Nephron (organoid): ENCODE results near the gene SELP.
A peak's percentile ranks its signal among the peaks of the same experiment; 100 is the strongest.

Experiments
- H3K27ac Mint-ChIP-seq, 3 experiments: 2 replicates each; pipeline ENCODE4 v1.8.0; 2020; ENCODE audit warnings: mixed read lengths in 3 of 3, mild to moderate bottlenecking in 2 of 3, moderate library complexity in 1 of 3
- H3K27me3 Mint-ChIP-seq: 2 replicates; pipeline ENCODE4 v1.8.0; 2021; ENCODE audit warnings: low read depth, mild to moderate bottlenecking, moderate library complexity, mixed read lengths
- H3K36me3 Mint-ChIP-seq: 2 replicates; pipeline ENCODE4 v1.8.0; 2020; ENCODE audit warnings: low read depth, mixed read lengths
- H3K4me1 Mint-ChIP-seq: 2 replicates; pipeline ENCODE4 v1.8.0; 2020; ENCODE audit warnings: mixed read lengths
- H3K4me3 Mint-ChIP-seq, 3 experiments: 2 replicates each; pipeline ENCODE4 v1.8.0; 2020; ENCODE audit warnings: mild to moderate bottlenecking in 3 of 3, mixed read lengths in 3 of 3, moderate library complexity in 2 of 3
- H3K9me3 Mint-ChIP-seq: 2 replicates; pipeline ENCODE4 v1.8.0; 2020; ENCODE audit warnings: mixed read lengths
- TF ChIP-seq, protein P1 (sequence below), 3 experiments: fragments of 200-600 bp; sonication (generic); IDR thresholded peaks; one replicate each; pipeline ENCODE4 v1.5.0; 2021; ENCODE audit warnings: antibody characterized with exemption in 3 of 3; ENCODE audit not compliant: unreplicated experiment in 3 of 3

The SELP gene

GRCh38 chr1:169574336-169574735 lies 55.6 kb downstream of the SELP start:
- Mint-ChIP-seq H3K27ac (no peak overlapping the region), H3K4me3 (no peak overlapping the region), H3K36me3 (no peaks in the 10 kb centered on the region), H3K4me1 (no peaks in the 10 kb centered on the region), H3K27me3 (peaks cover 17% of the 10 kb centered on the region), H3K9me3 (no peaks in the 10 kb centered on the region)
- TF ChIP-seq, protein P1, sequence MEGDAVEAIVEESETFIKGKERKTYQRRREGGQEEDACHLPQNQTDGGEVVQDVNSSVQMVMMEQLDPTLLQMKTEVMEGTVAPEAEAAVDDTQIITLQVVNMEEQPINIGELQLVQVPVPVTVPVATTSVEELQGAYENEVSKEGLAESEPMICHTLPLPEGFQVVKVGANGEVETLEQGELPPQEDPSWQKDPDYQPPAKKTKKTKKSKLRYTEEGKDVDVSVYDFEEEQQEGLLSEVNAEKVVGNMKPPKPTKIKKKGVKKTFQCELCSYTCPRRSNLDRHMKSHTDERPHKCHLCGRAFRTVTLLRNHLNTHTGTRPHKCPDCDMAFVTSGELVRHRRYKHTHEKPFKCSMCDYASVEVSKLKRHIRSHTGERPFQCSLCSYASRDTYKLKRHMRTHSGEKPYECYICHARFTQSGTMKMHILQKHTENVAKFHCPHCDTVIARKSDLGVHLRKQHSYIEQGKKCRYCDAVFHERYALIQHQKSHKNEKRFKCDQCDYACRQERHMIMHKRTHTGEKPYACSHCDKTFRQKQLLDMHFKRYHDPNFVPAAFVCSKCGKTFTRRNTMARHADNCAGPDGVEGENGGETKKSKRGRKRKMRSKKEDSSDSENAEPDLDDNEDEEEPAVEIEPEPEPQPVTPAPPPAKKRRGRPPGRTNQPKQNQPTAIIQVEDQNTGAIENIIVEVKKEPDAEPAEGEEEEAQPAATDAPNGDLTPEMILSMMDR (IDR thresholded peaks at IDR 0.05; ENCODE audit: unreplicated experiment in 3 of 3): no peak

- Mint-ChIP-seq H3K4me3 (no peak overlapping the region), H3K27me3 (peaks cover 17% of the 10 kb centered on the region), H3K27ac (no peak overlapping the region), H3K36me3 (no peaks in the 10 kb centered on the region), H3K9me3 (no peaks in the 10 kb centered on the region), H3K4me1 (no peaks in the 10 kb centered on the region)
- TF ChIP-seq, protein P1 (IDR thresholded peaks at IDR 0.05; ENCODE audit: unreplicated experiment in 3 of 3): no peak
These were observed 57.7 kb downstream of the SELP start for GRCh38 chr1:169572187-169572586.

DNA sequence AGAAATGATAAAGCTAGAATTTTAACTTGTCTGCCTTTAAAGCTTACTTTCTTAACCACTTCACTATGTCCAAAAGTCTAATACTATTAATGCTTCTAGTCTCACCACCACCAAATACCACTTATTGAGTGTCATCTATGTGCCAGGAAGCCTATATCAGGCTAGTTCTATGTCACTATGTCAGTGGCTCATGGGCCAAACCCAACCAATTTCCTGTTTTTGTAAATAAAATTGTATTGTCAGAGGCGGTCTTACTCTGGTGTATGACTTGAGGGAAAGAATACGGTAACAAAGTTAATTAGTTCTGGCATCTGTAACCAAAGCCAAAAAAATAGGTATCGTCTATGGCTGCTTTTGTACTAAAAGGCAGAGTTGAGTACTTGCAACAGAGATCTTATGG lies 58.5 kb downstream of the SELP start:
- Mint-ChIP-seq H3K27me3 (peaks cover 17% of the 10 kb centered on the region), H3K36me3 (no peaks in the 10 kb centered on the region), H3K9me3 (no peaks in the 10 kb centered on the region), H3K4me3 (no peak overlapping the region), H3K27ac (no peak overlapping the region), H3K4me1 (no peaks in the 10 kb centered on the region)
- TF ChIP-seq, protein P1 (IDR thresholded peaks at IDR 0.05; ENCODE audit: unreplicated experiment in 3 of 3): no peak

GRCh38 chr1:169570172-169570574 lies 59.8 kb downstream of the SELP start:
- Mint-ChIP-seq H3K4me3 (no peak overlapping the region), H3K9me3 (no peaks in the 10 kb centered on the region), H3K4me1 (no peaks in the 10 kb centered on the region), H3K36me3 (no peaks in the 10 kb centered on the region), H3K27ac (no peak overlapping the region), H3K27me3 (peaks cover 11% of the 10 kb centered on the region)
- TF ChIP-seq, protein P1 (IDR thresholded peaks at IDR 0.05; ENCODE audit: unreplicated experiment in 3 of 3): no peak

DNA sequence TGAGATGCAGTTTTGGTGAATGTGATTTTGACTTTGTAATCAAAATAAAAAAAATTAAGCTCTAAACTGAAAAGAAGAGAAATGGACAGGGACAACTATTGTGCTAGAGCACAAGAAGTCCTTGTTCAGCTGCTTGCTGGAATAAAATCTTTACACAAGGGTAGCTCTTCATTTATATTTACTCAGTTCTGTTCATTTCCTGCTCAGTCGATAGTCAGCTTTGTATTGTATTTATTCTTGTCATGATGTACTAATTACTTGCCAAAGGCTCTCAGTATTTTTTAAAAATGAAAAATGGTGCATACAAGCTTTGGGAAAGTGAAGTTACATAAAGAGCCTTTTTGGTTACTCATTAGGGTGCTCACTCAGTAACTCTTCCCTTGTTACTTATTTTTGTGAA lies 61.4 kb downstream of the SELP start:
- H3K4me1 Mint-ChIP-seq: no peaks in the 10 kb centered on the region
- H3K4me3 Mint-ChIP-seq: no peak overlapping the region
- TF ChIP-seq, protein P1 (IDR thresholded peaks at IDR 0.05; ENCODE audit: unreplicated experiment in 3 of 3): no peak
- H3K27ac Mint-ChIP-seq: no peak overlapping the region
- no peaks in the 10 kb centered on the region for H3K36me3 Mint-ChIP-seq
- peaks cover 13% of the 10 kb centered on the region for H3K9me3 Mint-ChIP-seq
- H3K27me3 Mint-ChIP-seq: peaks cover 8% of the 10 kb centered on the region

GRCh38 chr1:169565335-169566271 lies 64.3 kb downstream of the SELP start:
- peaks cover 18% of the 10 kb centered on the region for H3K9me3 Mint-ChIP-seq

More at GRCh38 chr1:169565335-169566271, 64.3 kb downstream of the SELP start:
- H3K4me3 Mint-ChIP-seq: no peak overlapping the region
- peak overlapping the region in 2 of 3 experiments; percentile 68 to 81 for H3K27ac Mint-ChIP-seq
- H3K36me3 Mint-ChIP-seq: no peaks in the 10 kb centered on the region
- no peaks in the 10 kb centered on the region for H3K4me1 Mint-ChIP-seq
- TF ChIP-seq, protein P1 (IDR thresholded peaks at IDR 0.05; ENCODE audit: unreplicated experiment in 3 of 3): no peak
- peaks cover 2% of the 10 kb centered on the region for H3K27me3 Mint-ChIP-seq
